HG03342 (cell line): ENCODE data around the gene WASHC1.
"Not testable (repeated sequence)": the region's sequence is repeated elsewhere in the genome, so short reads cannot be mapped to it uniquely, and the experiment has no call there.

Source experiments
- ATAC-seq: cut with Tn5 transposase; IDR thresholded peaks from one replicate; pipeline ENCODE4 v1.9.1; 2021; ENCODE audit warnings: mild to moderate bottlenecking, moderate library complexity; ENCODE audit not compliant: unreplicated experiment

WASHC1 gene

GRCh38 chr9:29356-29755, at the start of gene WASHC1:
Gene WASHC1 (minus strand): TSS chr9:29456. CDS start chr9:24999, 4,457 bp downstream.
- ATAC-seq, result not testable (repeated sequence)

DNA sequence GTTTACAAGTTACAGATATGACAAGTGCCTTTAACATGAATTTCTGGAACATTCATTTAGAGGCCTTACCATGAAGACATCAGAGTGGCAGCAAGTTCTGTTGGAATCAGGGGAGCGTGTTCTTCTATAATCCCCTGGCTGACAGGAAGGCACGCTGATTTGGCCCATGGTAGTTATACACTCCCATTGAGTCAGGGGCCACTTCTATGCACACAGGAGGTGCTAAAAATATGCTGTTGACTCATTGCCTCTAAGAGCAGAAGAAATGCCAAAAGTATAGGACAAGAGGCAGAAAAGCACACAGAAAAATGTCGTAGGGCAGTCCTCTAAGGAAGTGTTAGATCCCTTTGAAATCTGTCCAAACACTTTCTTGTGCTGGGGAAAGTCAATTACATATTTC, 49.1 kb upstream of the WASHC1 start:
- ATAC-seq, result not testable (repeated sequence)

- ATAC-seq, result not testable (repeated sequence)
Measured at GRCh38 chr9:76389-76788, 47.1 kb upstream of the WASHC1 start.

DNA sequence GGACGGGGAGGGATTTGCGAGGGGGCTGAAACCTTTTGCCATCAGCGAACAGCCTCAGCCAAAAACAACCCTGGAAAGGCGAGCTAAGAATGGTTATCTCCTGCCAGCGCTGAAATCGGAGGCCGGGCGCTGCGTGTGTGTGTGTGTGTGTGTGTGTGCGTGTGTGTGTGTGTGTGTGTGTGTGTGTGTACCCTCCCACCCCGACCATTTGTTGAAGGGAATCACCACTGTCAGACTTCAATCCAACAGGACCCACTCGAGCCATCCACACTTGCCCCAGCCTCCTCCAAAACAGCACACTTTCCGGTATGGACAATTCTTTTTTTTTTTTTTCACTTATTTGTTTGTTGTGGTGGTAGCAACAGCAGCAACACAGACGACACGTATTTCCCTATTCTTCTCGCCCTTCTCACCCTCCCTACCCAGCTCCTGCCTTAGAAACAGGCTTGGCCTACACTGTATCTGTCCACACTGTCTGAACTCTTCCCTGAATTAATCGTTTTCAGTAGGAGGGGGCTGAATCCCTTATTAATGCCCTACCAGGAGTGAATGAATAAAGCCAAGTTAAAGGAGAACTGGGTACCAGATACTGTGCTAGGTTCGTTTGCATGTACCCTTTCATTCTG, 44.8 kb upstream of the WASHC1 start:
- not testable (repeated sequence) for ATAC-seq

DNA sequence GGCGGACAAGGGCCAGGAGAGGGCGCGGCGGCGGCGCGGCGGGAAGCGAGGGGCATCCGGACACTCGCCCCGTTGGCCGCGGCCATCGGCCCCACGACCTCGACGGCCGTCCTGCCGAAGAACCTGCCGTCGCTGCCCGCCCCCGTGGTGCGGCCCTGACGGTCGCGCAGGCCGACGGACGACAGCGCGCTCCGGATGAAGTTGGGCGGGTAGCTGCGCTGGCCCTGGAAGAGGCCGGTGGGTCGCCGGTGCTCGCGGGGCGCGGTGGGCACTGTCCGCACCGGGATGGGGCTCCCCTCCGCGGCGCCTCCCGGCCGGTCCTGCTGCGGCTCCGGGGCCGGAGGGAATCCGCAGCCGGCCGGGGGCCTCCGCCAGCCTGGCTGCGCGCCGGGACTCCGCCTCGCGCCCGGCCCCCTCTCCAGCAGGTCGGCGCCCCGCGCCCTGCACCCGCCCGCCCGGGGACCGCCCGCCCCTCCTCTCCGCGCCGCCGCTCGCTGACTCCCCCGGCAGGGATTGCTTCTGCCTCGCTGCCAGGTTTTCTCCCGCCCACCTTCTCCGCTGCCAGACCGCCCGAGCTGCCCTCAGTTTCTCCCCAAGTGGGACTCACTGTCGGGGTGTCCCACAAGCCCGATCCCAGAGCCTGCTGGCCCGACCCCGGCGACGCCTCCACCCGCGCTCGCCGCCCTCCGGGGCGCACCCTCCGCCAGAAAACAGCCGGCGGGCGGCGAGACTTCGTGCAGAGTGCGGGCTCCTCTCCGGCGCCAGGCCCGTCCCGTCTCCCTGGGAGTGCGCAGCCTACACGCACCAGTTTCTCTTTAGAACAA, 44.0 kb upstream of the WASHC1 start:
- ATAC-seq, result not testable (repeated sequence)

DNA sequence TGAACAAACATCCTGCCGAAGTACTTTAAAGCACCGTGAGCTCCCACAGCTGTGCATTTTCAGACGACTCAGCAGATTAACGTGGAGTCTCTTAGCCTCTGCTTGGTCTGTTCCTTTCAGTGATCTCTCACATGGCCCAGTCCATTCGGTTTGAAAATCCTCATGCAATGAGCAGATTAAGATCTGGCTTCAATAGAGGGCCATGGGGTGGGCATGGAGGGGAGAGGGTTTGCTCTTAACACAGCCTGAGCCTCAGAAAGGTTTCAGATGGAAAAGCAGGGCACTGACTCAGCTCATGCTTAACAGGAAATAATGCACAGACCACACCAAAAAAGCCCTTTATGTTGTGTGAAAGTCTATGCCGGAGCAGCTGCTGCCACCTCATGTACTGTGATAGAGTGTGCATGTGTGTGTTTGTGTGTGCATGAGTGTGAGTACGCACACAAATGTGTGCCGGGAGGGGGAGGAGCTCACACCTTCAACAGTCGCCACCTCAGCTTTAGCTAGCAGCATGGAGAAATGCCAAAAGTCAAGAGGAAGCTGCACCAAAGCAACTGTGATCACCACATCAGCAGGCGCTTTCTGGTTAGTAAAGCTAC, 33.9 kb upstream of the WASHC1 start:
- peak; percentile 79 for ATAC-seq

GRCh38 chr9:52678-53077, 23.4 kb upstream of the WASHC1 start:
- peak; percentile 73 for ATAC-seq

DNA sequence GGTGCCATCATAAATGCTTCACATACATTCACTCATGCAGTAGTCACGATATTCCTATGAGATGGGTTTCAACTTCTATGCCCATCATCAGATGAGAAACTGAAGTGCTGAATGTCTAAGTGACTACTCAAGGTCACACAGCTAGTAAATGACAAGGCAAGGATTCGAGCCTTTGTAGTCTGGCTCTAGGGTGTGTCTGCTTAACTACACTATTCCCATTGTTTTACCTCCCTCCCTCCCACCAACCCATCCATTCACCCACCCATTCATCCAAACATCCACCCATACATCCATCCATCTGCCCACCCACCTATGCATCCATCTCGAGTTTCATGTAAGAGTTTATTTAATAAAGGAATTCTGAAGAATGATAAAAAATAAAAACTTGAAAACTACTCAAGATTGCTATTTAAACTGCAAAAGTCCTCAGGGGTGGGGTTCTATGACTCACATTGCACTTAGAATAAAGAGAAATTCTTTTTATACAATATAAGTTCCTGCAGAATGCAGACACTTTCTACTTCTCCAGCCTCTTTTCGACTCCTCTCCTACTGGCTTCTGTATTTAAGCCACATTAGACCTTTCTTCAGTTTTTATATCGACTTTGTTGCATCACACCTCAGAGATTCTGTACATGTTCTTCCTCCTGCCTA, 19.1 kb upstream of the WASHC1 start:
- not testable (repeated sequence) for ATAC-seq

- not testable (repeated sequence) for ATAC-seq
Measured at GRCh38 chr9:46639-47271, 17.5 kb upstream of the WASHC1 start.

GRCh38 chr9:46164-46563, 16.9 kb upstream of the WASHC1 start:
- ATAC-seq, result not testable (repeated sequence)

GRCh38 chr9:45180-45878, 16.1 kb upstream of the WASHC1 start:
- not testable (repeated sequence) for ATAC-seq

DNA sequence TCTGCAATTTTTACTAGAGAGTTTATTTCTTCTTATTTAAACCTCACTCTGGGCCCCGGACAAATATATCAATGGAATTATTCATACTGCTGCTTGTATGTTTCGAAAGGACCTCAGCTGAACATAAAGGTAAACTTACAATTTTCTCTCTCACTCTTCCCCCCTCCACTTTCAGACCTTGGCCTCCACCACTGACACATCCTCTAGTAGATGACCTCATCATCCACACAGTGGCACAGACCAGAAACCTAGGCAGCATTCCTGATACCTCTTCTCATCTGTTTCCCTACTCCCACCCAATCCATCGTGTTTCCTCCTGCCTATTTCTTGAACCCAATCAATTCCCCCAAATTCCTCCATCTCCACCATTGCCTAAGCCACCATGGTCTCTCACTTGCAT, 15.2 kb upstream of the WASHC1 start:
- ATAC-seq, result not testable (repeated sequence)

- ATAC-seq, result not testable (repeated sequence)
Measured at GRCh38 chr9:43636-44035, 14.4 kb upstream of the WASHC1 start.

DNA sequence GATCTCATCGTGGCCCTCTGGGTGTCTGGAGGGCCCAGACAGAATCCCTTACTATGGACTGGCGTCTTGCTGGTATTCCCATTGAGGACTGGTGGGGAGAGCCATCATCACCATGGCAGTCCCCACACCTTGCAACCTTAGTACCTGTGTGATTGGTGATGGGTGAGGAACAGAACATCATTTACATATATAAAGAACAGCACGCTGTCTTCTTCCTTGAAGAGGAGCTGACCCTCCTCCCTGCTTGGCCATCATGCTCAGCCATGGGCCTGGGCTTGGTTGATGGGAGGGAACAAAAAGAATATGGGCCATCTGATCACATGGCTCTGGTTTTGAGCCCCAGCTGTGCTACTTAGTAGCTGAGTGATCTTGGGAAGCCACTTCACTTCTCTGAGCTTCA, 13.9 kb upstream of the WASHC1 start:
- ATAC-seq, result not testable (repeated sequence)

GRCh38 chr9:41819-42218, 12.6 kb upstream of the WASHC1 start:
- ATAC-seq, result not testable (repeated sequence)

GRCh38 chr9:41261-41676, 12.0 kb upstream of the WASHC1 start:
- not testable (repeated sequence) for ATAC-seq

GRCh38 chr9:32308-32707, 3.1 kb upstream of the WASHC1 start:
- not testable (repeated sequence) for ATAC-seq

GRCh38 chr9:28775-29174, 481 bp downstream of the WASHC1 start:
- not testable (repeated sequence) for ATAC-seq

- not testable (repeated sequence) for ATAC-seq
Measured at GRCh38 chr9:21621-22020, 7.6 kb downstream of the WASHC1 start.

GRCh38 chr9:16875-17274, 12.4 kb downstream of the WASHC1 start:
- not testable (repeated sequence) for ATAC-seq
